Common myeloid progenitor, CD34-positive (primary cell): ENCODE measurements around the gene SLMAP.

Source experiments
- CTCF ChIA-PET: fragments of 350-600 bp; sonication (Branson Sonifier 250); formaldehyde crosslinking; loops from one replicate; lab custom pipeline; 2021; ENCODE audit warnings: antibody characterized with exemption; lab: Charles Lee
- POLR2A ChIA-PET: fragments of 350-600 bp; sonication (Branson Sonifier 250); formaldehyde crosslinking; loops from one replicate; lab custom pipeline; 2021; ENCODE audit warnings: antibody characterized with exemption; lab: Charles Lee
- DNase-seq, 3 donors: peaks; one replicate each; pipeline versions ENCODE4 v3.0.0 to v3.0.0-alpha.2; 2013
- H3K27ac ChIP-seq, 2 experiments: 1 replicate in 1 of 2; 2 replicates in 1 of 2; pipeline ENCODE4 v1.7.0; 2013; ENCODE audit warnings: inconsistent platforms in 2 of 2, low read length in 2 of 2, mild to moderate bottlenecking in 2 of 2, low read depth in 1 of 2, moderate library complexity in 1 of 2; ENCODE audit not compliant: severe bottlenecking in 2 of 2, insufficient read depth in 1 of 2, poor library complexity in 1 of 2
- H3K27me3 ChIP-seq, 5 experiments: replicated peaks in 2 of 5; 1 replicate in 3 of 5; 2 replicates in 2 of 5; pipeline versions ENCODE4 v1.6.1 to v1.7.0; 2013; ENCODE audit warnings: low read length in 4 of 5, mild to moderate bottlenecking in 2 of 5, moderate library complexity in 2 of 5, inconsistent platforms in 1 of 5; ENCODE audit not compliant: insufficient read depth in 5 of 5, control insufficient read depth in 4 of 5
- H3K36me3 ChIP-seq, 4 experiments: 1 replicate in 2 of 4; 2 replicates in 2 of 4; pipeline versions ENCODE4 v1.6.1 to v1.7.0; 2013; ENCODE audit warnings: low read length in 3 of 4, control low read depth in 1 of 4, mild to moderate bottlenecking in 1 of 4; ENCODE audit not compliant: control insufficient read depth in 4 of 4, insufficient read depth in 4 of 4
- H3K4me1 ChIP-seq, 4 experiments: 1 replicate in 3 of 4; 2 replicates in 1 of 4; pipeline versions ENCODE4 v1.6.1 to v1.7.1; 2013; ENCODE audit warnings: low read length in 3 of 4, mild to moderate bottlenecking in 3 of 4, control low read depth in 1 of 4, inconsistent platforms in 1 of 4, moderate library complexity in 1 of 4; ENCODE audit not compliant: control insufficient read depth in 4 of 4, insufficient read depth in 4 of 4; ENCODE audit errors: control extremely low read depth in 1 of 4
- H3K4me3 ChIP-seq, 7 experiments: 1 replicate in 4 of 7; 2 replicates in 3 of 7; pipeline versions ENCODE4 v1.5.1 to v1.7.0; 2013; ENCODE audit warnings: mild to moderate bottlenecking in 7 of 7, low read length in 6 of 7, moderate library complexity in 6 of 7, inconsistent platforms in 2 of 7, low read depth in 2 of 7, control low read depth in 1 of 7; ENCODE audit not compliant: insufficient read depth in 4 of 7, control insufficient read depth in 1 of 7; ENCODE audit errors: extremely low read depth in 1 of 7
- H3K9me3 ChIP-seq, 5 experiments: 1 replicate in 4 of 5; 2 replicates in 1 of 5; pipeline versions ENCODE4 v1.6.1 to v1.7.1; 2013; ENCODE audit warnings: low read length in 4 of 5, mild to moderate bottlenecking in 2 of 5, inconsistent platforms in 1 of 5, low read depth in 1 of 5, moderate library complexity in 1 of 5; ENCODE audit not compliant: control insufficient read depth in 4 of 5, insufficient read depth in 2 of 5; ENCODE audit errors: control extremely low read depth in 1 of 5
- WGBS: methylation state at CpG from one replicate; pipeline ENCODE4 v1.1.5; 2013; ENCODE audit not compliant: insufficient coverage; 5-methylcytosine and 5-hydroxymethylcytosine counted together

Gene SLMAP

DNA sequence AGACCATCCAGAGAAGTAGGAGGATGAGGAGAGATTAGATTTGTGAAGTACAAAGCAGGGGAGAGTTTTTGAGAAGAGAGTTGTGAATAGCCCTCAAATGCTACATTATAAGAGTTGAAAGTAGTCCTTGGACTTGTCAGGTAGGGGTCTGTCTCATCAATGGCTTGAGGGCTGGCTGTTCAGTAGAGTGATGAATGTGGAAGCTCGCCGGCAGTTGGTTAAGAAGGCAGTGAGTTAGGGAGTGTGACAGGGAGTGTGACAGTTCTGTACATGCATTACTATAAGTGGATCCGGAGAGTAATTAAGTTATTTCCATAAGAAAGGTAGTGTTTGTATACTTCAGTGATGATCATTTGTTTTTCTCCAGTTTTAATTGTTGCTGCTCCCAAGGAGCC is 32.5 kb downstream of the SLMAP start:
- H3K36me3 ChIP-seq = peaks cover 0 to 2% (median 0%) of the 10 kb centered on the region in 4 experiments
- H3K9me3 ChIP-seq = no peaks in the 10 kb centered on the region
- ChIA-PET POLR2A (no interaction called here), CTCF (no interaction called here)
- H3K4me1 ChIP-seq = peaks cover 11 to 44% (median 30%) of the 10 kb centered on the region in 4 experiments
- no peak for DNase-seq
- H3K4me3 ChIP-seq = no peak overlapping the region
- 100% methylated on average over 2 of the region's 3 CpGs for WGBS
- H3K27ac ChIP-seq = no peak overlapping the region
- no peaks in the 10 kb centered on the region for H3K27me3 ChIP-seq

DNA sequence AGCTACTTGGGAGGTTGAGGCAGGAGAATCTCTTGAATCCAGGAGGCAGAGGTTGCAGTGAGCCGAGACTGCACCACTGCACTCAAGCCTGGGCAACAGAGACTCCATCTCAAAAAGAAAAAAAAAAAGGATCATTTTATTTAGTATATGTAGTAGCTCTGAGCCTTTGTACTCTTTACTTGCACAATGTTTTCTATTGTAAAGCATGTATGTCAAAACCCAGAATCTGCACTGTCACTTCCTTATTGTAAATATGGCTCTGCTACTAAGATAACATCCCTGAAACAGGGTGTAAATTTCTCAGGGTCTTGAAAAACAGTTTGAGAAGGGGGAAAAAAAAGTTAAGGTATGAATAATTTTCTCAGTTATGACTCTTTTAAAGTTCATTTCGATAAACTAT is 35.1 kb downstream of the SLMAP start:
- H3K27ac ChIP-seq = peak overlapping the region; percentile 68 to 73
- H3K4me3 ChIP-seq = peak overlapping the region in 3 of 7 experiments; percentile 11 to 34 (median 29)
- peaks cover 15 to 51% (median 33%) of the 10 kb centered on the region in 4 experiments for H3K4me1 ChIP-seq
- no CpG with 5 or more reads among the region's 2 CpGs for WGBS
- H3K27me3 ChIP-seq = no peaks in the 10 kb centered on the region
- peak; percentile 74 to 94 (median 88) for DNase-seq
- H3K9me3 ChIP-seq = no peaks in the 10 kb centered on the region
- ChIA-PET CTCF (interaction anchor here (0.6 to 1.0 kb wide), 3 partner anchors 36 to 971 kb away, joined by 3 to 5 read pairs (median 3); no protein-coding TSS in a partner anchor), POLR2A (no interaction called here)
- no peaks in the 10 kb centered on the region for H3K36me3 ChIP-seq

DNA sequence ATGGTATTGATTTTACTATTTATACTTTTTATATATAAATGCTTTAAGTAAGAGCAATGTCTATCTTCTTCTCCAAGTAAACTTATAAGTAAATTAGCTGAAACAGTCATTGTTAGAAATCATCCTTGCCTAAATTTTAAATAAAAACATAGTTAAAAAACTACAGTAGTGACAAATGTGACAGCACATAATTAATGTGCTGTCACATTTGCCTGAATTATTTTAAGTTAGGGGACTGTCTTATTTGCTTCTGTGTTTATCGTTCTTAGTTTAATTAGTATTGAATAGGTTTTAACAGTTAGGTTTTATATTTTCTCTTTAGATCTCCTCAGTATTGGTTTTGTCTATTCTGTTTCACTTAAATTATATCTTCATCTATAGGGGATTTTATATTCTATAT is 36.1 kb downstream of the SLMAP start:
- Histone ChIP-seq H3K4me1 (peaks cover 15 to 51% (median 33%) of the 10 kb centered on the region in 4 experiments), H3K4me3 (no peak overlapping the region), H3K36me3 (no peaks in the 10 kb centered on the region), H3K9me3 (no peaks in the 10 kb centered on the region), H3K27me3 (no peaks in the 10 kb centered on the region), H3K27ac (peak overlapping the region in 1 of 2 experiments; percentile 73)
- ChIA-PET CTCF (interaction anchor here (1.2 kb wide), 1 partner anchor 103 kb away, joined by 3 read pairs; no protein-coding TSS in a partner anchor), POLR2A (no interaction called here)
- no CpG with 5 or more reads among the region's 1 CpG for WGBS
- no peak for DNase-seq

DNA sequence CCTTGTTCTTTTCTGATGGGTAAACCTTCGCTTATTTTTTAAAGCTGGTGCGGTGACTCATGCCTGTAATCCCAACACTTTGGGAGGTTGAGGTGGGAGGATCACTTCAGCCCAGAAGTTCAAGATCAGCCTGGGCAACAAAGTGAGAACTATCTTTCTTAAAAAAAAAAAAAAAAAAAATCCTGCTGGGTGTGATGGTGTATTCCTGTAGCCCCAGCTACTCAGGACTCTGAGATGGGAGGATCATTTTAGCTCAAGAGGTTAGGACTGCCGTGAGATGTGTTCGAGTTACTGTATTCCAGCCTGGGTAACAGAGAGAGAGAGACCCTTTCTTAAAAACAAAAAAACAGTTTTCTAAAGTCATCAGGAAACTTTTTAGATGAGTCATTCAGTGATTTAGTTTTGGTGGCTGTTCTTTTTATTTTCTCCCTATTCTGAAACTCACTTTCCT is 37.7 kb downstream of the SLMAP start:
- DNase-seq = peak in 2 of 3 donors; percentile 45 to 58
- H3K4me1 ChIP-seq = peaks cover 10 to 45% (median 26%) of the 10 kb centered on the region in 4 experiments
- no peaks in the 10 kb centered on the region for H3K9me3 ChIP-seq
- H3K27ac ChIP-seq = peak overlapping the region in 1 of 2 experiments; percentile 64
- POLR2A ChIA-PET = interaction anchor here (0.6 kb wide), 1 partner anchor 136 kb away, joined by 5 read pairs; no protein-coding TSS in a partner anchor
- no peaks in the 10 kb centered on the region for H3K27me3 ChIP-seq
- WGBS = no CpG with 5 or more reads among the region's 4 CpGs
- H3K4me3 ChIP-seq = no peak overlapping the region
- H3K36me3 ChIP-seq = no peaks in the 10 kb centered on the region
- CTCF ChIA-PET = interaction anchor here (0.6 kb wide), 1 partner anchor 368 kb away, joined by 4 read pairs; no protein-coding TSS in a partner anchor

DNA sequence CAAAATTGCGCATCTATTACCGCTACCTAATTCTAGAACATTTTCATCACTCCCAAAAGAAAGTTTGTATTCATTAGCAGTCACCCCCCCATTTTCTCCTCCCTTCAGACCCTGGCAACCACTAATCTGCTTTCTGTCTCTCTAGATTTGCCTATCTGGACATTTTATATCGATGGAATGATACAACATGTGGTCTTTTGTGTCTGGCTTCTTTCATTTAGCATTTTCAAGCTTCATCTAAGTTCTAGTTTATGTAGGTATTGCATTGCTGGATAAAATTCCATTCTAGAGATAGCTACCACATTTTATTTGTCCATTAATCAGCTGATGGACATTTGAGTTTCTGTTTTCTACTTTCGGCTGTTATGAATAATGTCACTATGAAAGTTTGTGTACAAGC is 38.4 kb downstream of the SLMAP start:
- no peaks in the 10 kb centered on the region for H3K36me3 ChIP-seq
- peak overlapping the region in 1 of 2 experiments; percentile 64 for H3K27ac ChIP-seq
- WGBS = 92% methylated on average over 2 of the region's 4 CpGs
- DNase-seq = no peak
- no peaks in the 10 kb centered on the region for H3K27me3 ChIP-seq
- H3K4me1 ChIP-seq = peaks cover 8 to 40% (median 26%) of the 10 kb centered on the region in 4 experiments
- H3K4me3 ChIP-seq = no peak overlapping the region
- H3K9me3 ChIP-seq = no peaks in the 10 kb centered on the region
- ChIA-PET POLR2A (no interaction called here), CTCF (no interaction called here)

DNA sequence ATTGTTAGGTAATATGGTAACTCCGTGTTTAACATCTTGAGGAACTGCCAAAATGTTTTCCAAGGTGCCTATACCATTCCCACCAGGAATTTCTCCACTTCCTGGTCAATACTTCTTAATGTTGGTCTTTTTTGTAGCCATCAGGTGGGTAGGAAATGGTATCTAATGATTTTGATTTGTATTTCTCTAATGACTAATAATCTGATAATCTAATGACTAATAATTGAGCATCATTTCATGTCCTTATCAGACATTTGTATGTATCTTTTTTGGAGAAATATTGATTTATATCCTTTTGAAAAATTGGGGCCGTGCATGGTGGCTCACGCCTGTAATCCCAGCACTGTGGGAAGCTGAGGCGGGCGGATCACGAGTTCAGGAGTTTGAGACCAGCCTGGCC is 38.8 kb downstream of the SLMAP start:
- no peak for DNase-seq

DNA sequence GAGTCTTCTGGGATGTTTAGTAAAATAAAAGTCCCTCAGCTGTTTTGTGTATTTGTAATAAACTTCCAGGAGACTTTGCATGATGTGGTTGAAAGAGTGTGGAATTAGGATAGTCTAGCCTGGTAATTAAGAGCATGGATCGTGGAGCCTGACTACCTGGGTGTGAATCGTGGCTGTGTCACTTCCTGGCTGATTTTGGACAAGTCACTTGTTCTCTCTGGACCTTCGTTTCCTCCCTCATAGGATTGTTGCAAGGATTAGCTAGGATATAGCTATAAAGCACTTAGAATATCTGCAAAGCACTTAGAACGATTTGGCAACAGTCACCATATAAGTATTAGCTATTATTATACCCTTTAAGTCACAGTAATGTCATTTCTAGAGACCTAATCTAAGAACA is 40.2 kb downstream of the SLMAP start:
- no peak for DNase-seq
- H3K27ac ChIP-seq = no peak overlapping the region
- H3K4me1 ChIP-seq = peaks cover 3 to 29% (median 22%) of the 10 kb centered on the region in 4 experiments
- no CpG with 5 or more reads among the region's 4 CpGs for WGBS
- no peaks in the 10 kb centered on the region for H3K27me3 ChIP-seq
- H3K4me3 ChIP-seq = no peak overlapping the region
- POLR2A ChIA-PET = no interaction called here
- no peaks in the 10 kb centered on the region for H3K36me3 ChIP-seq
- no peaks in the 10 kb centered on the region for H3K9me3 ChIP-seq
- CTCF ChIA-PET = interaction anchor here (1.0 kb wide), 1 partner anchor 371 kb away, joined by 3 read pairs; no protein-coding TSS in a partner anchor

More for the DNA sequence above, 38.8 kb downstream of the SLMAP start:
- H3K27me3 ChIP-seq = no peaks in the 10 kb centered on the region
- H3K36me3 ChIP-seq = no peaks in the 10 kb centered on the region
- H3K9me3 ChIP-seq = no peaks in the 10 kb centered on the region
- H3K27ac ChIP-seq = no peak overlapping the region
- WGBS = 93% methylated on average over 3 of the region's 6 CpGs
- ChIA-PET POLR2A (no interaction called here), CTCF (no interaction called here)
- peaks cover 8 to 40% (median 26%) of the 10 kb centered on the region in 4 experiments for H3K4me1 ChIP-seq
- H3K4me3 ChIP-seq = no peak overlapping the region
